GM12878 (cell line): ENCODE data around the gene SIL1. TPM values are rescaled to one million over a fixed set of nuclear protein-coding genes. Genes with fewer than 3 reads are reported as not detected.

Experiments
- ATAC-seq: fragments of 200-7000 bp; cut with Tn5 transposase; 3 replicates; pipeline ENCODE4 v1.9.1; 2020; ENCODE audit warnings: mild to moderate bottlenecking, moderate library complexity
- BruUV-seq: library from RNA; stranded (reverse); fragments of 400-500 nt; replicated peaks from 2 replicates; lab custom pipeline; 2021; lab: Mats Ljungman, UMichigan
- CTCF ChIA-PET: fragments of 300-600 bp; sonication (Branson Sonifier 250); formaldehyde crosslinking; extraction: SDS; loops from one replicate; lab custom pipeline; 2021; ENCODE audit warnings: inconsistent platforms; lab: Yijun Ruan, JAX
- POLR2A ChIA-PET: fragments of 350-600 bp; formaldehyde crosslinking; extraction: SDS; loops from one replicate; lab custom pipeline; 2021; ENCODE audit warnings: inconsistent platforms; lab: Charles Lee
- RAD21 ChIA-PET: fragments of 300-600 bp; sonication (Branson Sonifier 250); formaldehyde crosslinking; loops from one replicate; lab custom pipeline; 2023; ENCODE audit warnings: antibody characterized with exemption; ENCODE audit not compliant: unreplicated experiment; lab: Charles Lee
- SMC1A ChIA-PET: fragments of 300-600 bp; sonication (Branson Sonifier 250); formaldehyde crosslinking; loops from one replicate; lab custom pipeline; 2023; ENCODE audit not compliant: unreplicated experiment, uncharacterized antibody; lab: Charles Lee
- DNase-seq: peaks from one replicate; pipeline ENCODE4 v3.0.0-alpha.2; 2011; ENCODE audit warnings: low read depth, low spot score
- FAIRE-seq: peaks from 3 replicates; lab custom pipeline; 2011; peaks lifted over from hg19 to GRCh38; lab: Jason Lieb, UNC
- H2AFZ ChIP-seq: 2 replicates; pipeline ENCODE4 v1.6.0; 2011; ENCODE audit warnings: low read depth, low read length, control low read depth; ENCODE audit not compliant: control insufficient read depth
- H3K27ac ChIP-seq: 2 replicates; pipeline ENCODE4 v1.5.1; 2011; ENCODE audit warnings: control low read depth; ENCODE audit not compliant: control insufficient read depth, insufficient read depth
- H3K27me3 ChIP-seq, 2 experiments: replicated peaks in 1 of 2; 2 replicates each; pipeline versions ENCODE4 v1.6.0 to v1.6.1; 2011; ENCODE audit warnings: low read length in 1 of 2; ENCODE audit not compliant: control insufficient read depth in 2 of 2, insufficient read depth in 2 of 2
- H3K36me3 ChIP-seq, 2 experiments: 2 replicates each; pipeline ENCODE4 v1.5.1; 2011; ENCODE audit warnings: low read length in 1 of 2; ENCODE audit not compliant: control insufficient read depth in 2 of 2, insufficient read depth in 2 of 2
- H3K4me1 ChIP-seq: 2 replicates; pipeline ENCODE4 v1.6.1; 2011; ENCODE audit warnings: mild to moderate bottlenecking, low read length, moderate library complexity, mixed read lengths; ENCODE audit not compliant: control insufficient read depth, insufficient read depth
- H3K4me2 ChIP-seq: 2 replicates; pipeline ENCODE4 v1.6.0; 2011; ENCODE audit warnings: control low read depth; ENCODE audit not compliant: control insufficient read depth, insufficient read depth
- H3K4me3 ChIP-seq: fragments of 200-600 bp; sonication (generic); 2 replicates; pipeline ENCODE4 v1.5.1; 2016
- H3K79me2 ChIP-seq: 2 replicates; pipeline ENCODE4 v1.6.0; 2011; ENCODE audit warnings: low read length; ENCODE audit not compliant: control insufficient read depth, insufficient read depth
- H3K9ac ChIP-seq: 2 replicates; pipeline ENCODE4 v1.8.0; 2011; ENCODE audit warnings: low read length, control low read depth, mixed read lengths; ENCODE audit not compliant: control insufficient read depth, insufficient read depth
- H3K9me3 ChIP-seq: replicated peaks from 3 replicates; pipeline ENCODE4 v1.5.1; 2011; ENCODE audit warnings: mild to moderate bottlenecking, low read length; ENCODE audit not compliant: control insufficient read depth, insufficient read depth
- H4K20me1 ChIP-seq: 2 replicates; pipeline ENCODE4 v1.6.0; 2011; ENCODE audit not compliant: control insufficient read depth, insufficient read depth
- CHD4 ChIP-seq: fragments of 200-600 bp; sonication (generic); IDR thresholded peaks from 2 replicates; pipeline ENCODE4 v1.6.1; 2016; ENCODE audit warnings: mild to moderate bottlenecking
- CREM ChIP-seq: IDR thresholded peaks from 2 replicates; pipeline ENCODE4 v1.6.1; 2014; ENCODE audit warnings: antibody characterized with exemption, low read depth
- IKZF1 ChIP-seq: fragments of 450-650 bp; conservative IDR thresholded peaks from 2 replicates; pipeline ENCODE4 v1.6.1; 2017; ENCODE audit warnings: antibody characterized with exemption, mild to moderate bottlenecking
- NR2F1 ChIP-seq: fragments of 450-650 bp; conservative IDR thresholded peaks from 2 replicates; pipeline ENCODE4 v1.6.1; 2017; ENCODE audit warnings: mild to moderate bottlenecking
- PAX8 ChIP-seq: fragments of 450-650 bp; IDR thresholded peaks from 2 replicates; pipeline ENCODE4 v1.6.1; 2017; ENCODE audit warnings: mild to moderate bottlenecking, moderate library complexity
- RB1 ChIP-seq: fragments of 450-650 bp; formaldehyde crosslinking; IDR thresholded peaks from 2 replicates; pipeline ENCODE4 v1.6.1; 2017; ENCODE audit warnings: mild to moderate bottlenecking, borderline replicate concordance
- SIX5 ChIP-seq: IDR thresholded peaks from 2 replicates; pipeline ENCODE4 v1.6.1; 2011; ENCODE audit warnings: mild to moderate bottlenecking, low read depth, low read length, moderate library complexity; ENCODE audit not compliant: severe bottlenecking
- SMARCA5 ChIP-seq: fragments of 450-650 bp; IDR thresholded peaks from 2 replicates; pipeline ENCODE4 v1.6.1; 2017; ENCODE audit warnings: mild to moderate bottlenecking
- SRF ChIP-seq, 2 experiments: IDR thresholded peaks; 2 replicates each; pipeline ENCODE4 v1.6.1; 2011; ENCODE audit warnings: low read depth in 2 of 2, low read length in 2 of 2, mild to moderate bottlenecking in 1 of 2, moderate library complexity in 1 of 2
- TBL1XR1 ChIP-seq: IDR thresholded peaks from 2 replicates; pipeline ENCODE4 v1.6.1; 2012; ENCODE audit warnings: low read depth, low read length, improper control_type of control experiment
- YBX1 ChIP-seq: fragments of 450-650 bp; IDR thresholded peaks from 2 replicates; pipeline ENCODE4 v1.6.1; 2016; ENCODE audit warnings: antibody characterized with exemption
- WGBS: methylation state at CpG from one replicate; pipeline ENCODE4 v1.1.6; 2016; ENCODE audit warnings: low lambda C conversion rate; ENCODE audit not compliant: insufficient replicate concordance, insufficient coverage; ENCODE audit errors: missing lambda C conversion rate; 5-methylcytosine and 5-hydroxymethylcytosine counted together
- in situ Hi-C: fragments of 300-500 bp; cut with MboI; formaldehyde crosslinking; loops from 9 replicates; pipeline ENCODE4 v1.14.3; 2018; ENCODE audit warnings: mixed read lengths
- intact Hi-C: fragments of 100-400 bp; cut with micrococcal nuclease; formaldehyde crosslinking; loops from one replicate; pipeline ENCODE4 v1.14.2; 2022; ENCODE audit not compliant: unreplicated experiment
- polyA plus RNA-seq, 11 experiments: library from polyadenylated mRNA; depleted of rRNA in 4 of 11; unstranded in 6 of 11; stranded (reverse) in 5 of 11; fragments of >200 nt; fragmentation: Nextera tagmentation in 4 of 11; fragmentation: Illumina TruSeq in 1 of 11; extraction: Ambion mirVana in 4 of 11; extraction: Trizol in 1 of 11; gene quantifications; 1 replicate in 1 of 11; 2 replicates in 10 of 11; pipeline versions ENCODE4 v1.2.1 to v1.2.3, GENCODE V29; 2011 to 2016; ENCODE audit warnings: inconsistent platforms in 2 of 11, missing spikeins in 2 of 11, low read depth in 1 of 11
- total RNA-seq, 4 experiments: library from RNA; depleted of rRNA in 3 of 4; stranded (reverse); fragments of >200 nt in 3 of 4; fragmentation: Illumina TruSeq in 1 of 4; extraction: Trizol in 1 of 4; gene quantifications; 2 replicates each; pipeline versions ENCODE4 v1.2.1 to v1.2.3, GENCODE V29; 2013 to 2021
- TF ChIP-seq, protein P1 (sequence below): IDR thresholded peaks from 2 replicates; pipeline ENCODE4 v1.6.1; 2012; ENCODE audit warnings: low read depth, low read length, improper control_type of control experiment
- TF ChIP-seq, protein P2 (sequence below): fragments of 450-650 bp; IDR thresholded peaks from 2 replicates; pipeline ENCODE4 v1.6.1; 2017; ENCODE audit warnings: mild to moderate bottlenecking, low read depth, inconsistent platforms; ENCODE audit not compliant: poor library complexity, severe bottlenecking

Gene SIL1
- total and polyA plus RNA-seq, 10 of the 15 experiments (the other 5 are each of a cell fraction or from before 2014, with no cell fraction given), result 4.1 to 49.8 (median 29.4) TPM

GRCh38 chr5:138978581-138978980 is 219.6 kb downstream of the SIL1 start:
- H3K4me1 ChIP-seq, result peaks cover 8% of the 10 kb centered on the region
- intact Hi-C loops, result no loop called here
- no peaks in the 10 kb centered on the region for H3K9me3 ChIP-seq
- H3K9ac ChIP-seq, result no peak overlapping the region
- H2AFZ ChIP-seq, result no peak overlapping the region
- WGBS, result 96% methylated on average over 1 of the region's 1 CpG
- in situ Hi-C loops, result no loop called here
- SMC1A ChIA-PET, result interaction anchor here (1.1 kb wide), 1 partner anchor 15 kb away, joined by 3 read pairs; no protein-coding TSS in a partner anchor
- H4K20me1 ChIP-seq, result no peaks in the 10 kb centered on the region
- TF ChIP-seq IKZF1, result no peak
- TF ChIP-seq, protein P1, sequence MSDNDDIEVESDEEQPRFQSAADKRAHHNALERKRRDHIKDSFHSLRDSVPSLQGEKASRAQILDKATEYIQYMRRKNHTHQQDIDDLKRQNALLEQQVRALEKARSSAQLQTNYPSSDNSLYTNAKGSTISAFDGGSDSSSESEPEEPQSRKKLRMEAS, result no peak
- TF ChIP-seq YBX1, result no peak
- TF ChIP-seq SIX5, result no peak
- no peak for TF ChIP-seq CREM
- TF ChIP-seq NR2F1, result no peak
- TF ChIP-seq PAX8, result no peak
- TF ChIP-seq, protein P2, sequence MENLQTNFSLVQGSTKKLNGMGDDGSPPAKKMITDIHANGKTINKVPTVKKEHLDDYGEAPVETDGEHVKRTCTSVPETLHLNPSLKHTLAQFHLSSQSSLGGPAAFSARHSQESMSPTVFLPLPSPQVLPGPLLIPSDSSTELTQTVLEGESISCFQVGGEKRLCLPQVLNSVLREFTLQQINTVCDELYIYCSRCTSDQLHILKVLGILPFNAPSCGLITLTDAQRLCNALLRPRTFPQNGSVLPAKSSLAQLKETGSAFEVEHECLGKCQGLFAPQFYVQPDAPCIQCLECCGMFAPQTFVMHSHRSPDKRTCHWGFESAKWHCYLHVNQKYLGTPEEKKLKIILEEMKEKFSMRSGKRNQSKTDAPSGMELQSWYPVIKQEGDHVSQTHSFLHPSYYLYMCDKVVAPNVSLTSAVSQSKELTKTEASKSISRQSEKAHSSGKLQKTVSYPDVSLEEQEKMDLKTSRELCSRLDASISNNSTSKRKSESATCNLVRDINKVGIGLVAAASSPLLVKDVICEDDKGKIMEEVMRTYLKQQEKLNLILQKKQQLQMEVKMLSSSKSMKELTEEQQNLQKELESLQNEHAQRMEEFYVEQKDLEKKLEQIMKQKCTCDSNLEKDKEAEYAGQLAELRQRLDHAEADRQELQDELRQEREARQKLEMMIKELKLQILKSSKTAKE, result no peak
- TF ChIP-seq RB1, result no peak
- TF ChIP-seq SRF (IDR thresholded peaks at IDR 0.05; ENCODE audit: low read depth in 2 of 2, low read length in 2 of 2), result no peak
- TF ChIP-seq SMARCA5, result no peak
- no peak for TF ChIP-seq CHD4
- TF ChIP-seq TBL1XR1, result no peak
- BruUV-seq, result no TSS peak
- H3K27ac ChIP-seq, result no peak overlapping the region
- H3K4me3 ChIP-seq, result no peak overlapping the region
- ATAC-seq, result no peak
- H3K36me3 ChIP-seq, result no peaks in the 10 kb centered on the region
- no peak for DNase-seq
- no peaks in the 10 kb centered on the region for H3K27me3 ChIP-seq
- no peak for FAIRE-seq
- RAD21 ChIA-PET, result no interaction called here
- POLR2A ChIA-PET, result no interaction called here
- H3K4me2 ChIP-seq, result no peak overlapping the region
- CTCF ChIA-PET, result no interaction called here
- H3K79me2 ChIP-seq, result no peaks in the 10 kb centered on the region
